GDM1 (cell line): ENCODE results near the gene ZEB2.

ENCODE experiments used
- DNase-seq: peaks from one replicate; lab custom pipeline; 2025; lab: John Stamatoyannopoulos, UW

Gene ZEB2

GRCh38 chr2:144424559-144425240 is 95.2 kb downstream of the ZEB2 start:
- no peak for DNase-seq

GRCh38 chr2:144421606-144422510 is 98.1 kb downstream of the ZEB2 start:
- no peak for DNase-seq

- DNase-seq = no peak
Measured at GRCh38 chr2:144419218-144419617, 100.7 kb downstream of the ZEB2 start.

- no peak for DNase-seq
Measured at GRCh38 chr2:144415386-144415785, 104.5 kb downstream of the ZEB2 start.

- no peak for DNase-seq
Measured at GRCh38 chr2:144414324-144414845, 105.5 kb downstream of the ZEB2 start.

- no peak for DNase-seq
Measured at GRCh38 chr2:144412709-144413108, 107.2 kb downstream of the ZEB2 start.

- DNase-seq = no peak
Measured at GRCh38 chr2:144411473-144411872, 108.4 kb downstream of the ZEB2 start.

GRCh38 chr2:144409241-144409640 is 110.7 kb downstream of the ZEB2 start:
- no peak for DNase-seq

GRCh38 chr2:144407262-144407661 is 112.7 kb downstream of the ZEB2 start:
- no peak for DNase-seq

- DNase-seq = no peak
Measured at GRCh38 chr2:144405982-144406788, 113.7 kb downstream of the ZEB2 start.

- no peak for DNase-seq
Measured at GRCh38 chr2:144405321-144405720, 114.6 kb downstream of the ZEB2 start.

GRCh38 chr2:144404586-144405314 is 115.2 kb downstream of the ZEB2 start:
- DNase-seq = no peak

- no peak for DNase-seq
Measured at GRCh38 chr2:144403933-144404332, 116.0 kb downstream of the ZEB2 start.

GRCh38 chr2:144402251-144402650 is 117.7 kb downstream of the ZEB2 start:
- DNase-seq = no peak

- no peak for DNase-seq
Measured at GRCh38 chr2:144401036-144401435, 118.9 kb downstream of the ZEB2 start.

- DNase-seq = no peak
Measured at GRCh38 chr2:144396318-144396717, 123.6 kb downstream of the ZEB2 start.

- no peak for DNase-seq
Measured at GRCh38 chr2:144390424-144391020, 129.4 kb downstream of the ZEB2 start.

GRCh38 chr2:144389930-144390311 is 130.0 kb downstream of the ZEB2 start:
- no peak for DNase-seq

- no peak for DNase-seq
Measured at GRCh38 chr2:144389151-144389929, 130.6 kb downstream of the ZEB2 start.

- no peak for DNase-seq
Measured at GRCh38 chr2:144385381-144385780, 134.5 kb downstream of the ZEB2 start.
